Measurements from ENCODE around the gene PIK3CA. TPM values are rescaled to one million over a fixed set of nuclear protein-coding genes. Genes with fewer than 3 reads are reported as not detected.
"Not testable (repeated sequence)": the region's sequence is repeated elsewhere in the genome, so short reads cannot be mapped to it uniquely, and the experiment has no call there.

The PIK3CA gene
- total RNA-seq, 1 donor from 2014 or later, result 20.3 TPM

DNA sequence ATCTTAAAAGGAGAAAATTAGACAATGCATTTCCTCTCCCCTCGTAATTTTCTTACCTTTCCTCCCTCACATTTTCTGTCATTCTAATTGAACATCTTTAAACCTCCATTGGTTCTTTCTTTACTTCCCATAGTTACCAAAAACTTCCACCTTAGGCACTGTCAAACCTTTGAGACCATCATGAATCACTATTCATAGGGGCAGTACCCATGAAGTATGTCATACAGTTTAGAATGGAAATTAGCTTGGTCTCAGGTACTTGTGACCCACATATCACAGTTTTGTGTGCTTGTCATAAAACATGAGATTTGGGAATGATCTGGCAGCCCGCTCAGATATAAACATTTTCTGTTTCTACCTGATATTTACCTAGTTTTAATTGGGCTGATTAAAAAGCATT, 52.6 kb downstream of the PIK3CA start:
- no peak for DNase-seq (ENCODE audit: low spot score)

DNA sequence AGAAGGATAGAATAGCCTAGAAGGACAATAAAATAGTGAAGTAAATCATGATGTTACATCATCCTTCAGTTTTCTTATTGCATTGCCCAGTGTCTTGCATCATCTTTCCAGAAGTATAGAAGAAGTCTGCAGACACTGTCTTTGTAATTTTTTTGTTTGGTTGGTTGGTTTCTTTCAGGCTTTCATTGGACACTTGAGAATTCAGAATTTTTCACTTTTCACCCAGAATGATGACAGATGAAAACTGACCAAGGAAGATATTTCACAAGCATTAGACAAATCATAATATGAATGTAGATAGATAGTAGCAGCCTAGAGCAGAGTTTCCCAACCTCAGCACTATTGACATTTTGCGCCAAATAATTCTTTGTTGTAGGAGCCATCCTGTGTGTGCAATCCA, 67.4 kb downstream of the PIK3CA start:
- DNase-seq (ENCODE audit: low spot score), result not testable (repeated sequence)

DNA sequence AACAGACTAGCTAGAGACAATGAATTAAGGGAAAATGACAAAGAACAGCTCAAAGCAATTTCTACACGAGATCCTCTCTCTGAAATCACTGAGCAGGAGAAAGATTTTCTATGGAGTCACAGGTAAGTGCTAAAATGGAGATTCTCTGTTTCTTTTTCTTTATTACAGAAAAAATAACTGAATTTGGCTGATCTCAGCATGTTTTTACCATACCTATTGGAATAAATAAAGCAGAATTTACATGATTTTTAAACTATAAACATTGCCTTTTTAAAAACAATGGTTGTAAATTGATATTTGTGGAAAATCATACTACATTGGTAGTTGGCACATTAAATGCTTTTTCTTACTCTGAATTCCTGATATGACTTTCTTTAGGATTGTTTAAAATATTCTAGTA, 70.1 kb downstream of the PIK3CA start:
- not testable (repeated sequence) for DNase-seq (ENCODE audit: low spot score)

DNA sequence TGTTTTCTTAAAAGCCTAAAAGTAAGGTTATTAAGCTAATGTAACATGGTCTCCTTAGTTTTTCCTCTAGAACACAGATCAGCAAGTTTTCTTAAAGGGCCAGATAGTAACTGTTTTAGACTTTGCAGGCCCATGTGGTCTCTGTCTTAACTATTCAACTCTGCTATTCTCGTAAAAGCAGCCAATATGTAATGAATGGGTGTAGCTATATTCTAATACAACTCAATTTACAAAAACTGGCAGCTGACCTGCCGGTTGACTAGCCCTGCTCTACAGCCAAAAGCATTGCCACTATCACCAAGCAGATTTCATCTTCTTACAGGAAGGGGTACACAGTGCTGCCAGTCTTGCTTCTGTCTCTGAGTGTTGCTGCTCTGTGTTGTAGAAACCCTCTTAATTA, 75.4 kb downstream of the PIK3CA start:
- no peak for DNase-seq (ENCODE audit: low spot score)

DNA sequence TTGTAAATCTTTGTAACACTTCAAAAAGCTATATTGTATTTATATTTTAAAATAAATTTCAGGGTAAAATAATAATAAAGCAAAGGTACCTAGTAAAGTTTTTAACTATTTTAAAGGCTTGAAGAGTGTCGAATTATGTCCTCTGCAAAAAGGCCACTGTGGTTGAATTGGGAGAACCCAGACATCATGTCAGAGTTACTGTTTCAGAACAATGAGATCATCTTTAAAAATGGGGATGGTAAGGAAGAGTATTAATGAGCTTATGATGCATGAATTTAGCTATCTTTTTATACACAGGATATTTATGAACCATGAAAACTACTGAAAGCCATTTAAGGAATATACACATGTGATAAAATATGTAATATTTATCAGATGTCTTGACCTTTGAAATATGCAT, 76.4 kb downstream of the PIK3CA start:
- DNase-seq (ENCODE audit: low spot score), result no peak

DNA sequence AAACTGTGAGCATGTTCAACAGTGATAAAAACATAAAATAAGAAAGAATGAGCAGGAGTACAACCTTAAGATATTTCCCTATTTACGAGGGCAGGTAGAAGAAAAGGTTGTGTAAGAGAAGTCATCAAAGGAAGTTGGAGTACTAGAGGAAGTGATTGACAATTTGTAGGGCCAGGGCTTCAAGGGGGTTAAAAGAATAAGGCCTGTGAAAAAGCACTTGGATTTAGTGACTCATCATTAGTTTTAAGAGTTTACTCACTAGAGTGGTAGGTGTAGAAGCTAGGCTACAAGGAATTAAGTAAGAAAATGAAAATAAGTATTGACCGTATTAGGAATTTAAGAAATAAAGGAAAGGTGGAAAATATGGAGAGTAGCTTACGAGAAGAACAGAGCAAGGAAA, 79.2 kb downstream of the PIK3CA start:
- no peak for DNase-seq (ENCODE audit: low spot score)

DNA sequence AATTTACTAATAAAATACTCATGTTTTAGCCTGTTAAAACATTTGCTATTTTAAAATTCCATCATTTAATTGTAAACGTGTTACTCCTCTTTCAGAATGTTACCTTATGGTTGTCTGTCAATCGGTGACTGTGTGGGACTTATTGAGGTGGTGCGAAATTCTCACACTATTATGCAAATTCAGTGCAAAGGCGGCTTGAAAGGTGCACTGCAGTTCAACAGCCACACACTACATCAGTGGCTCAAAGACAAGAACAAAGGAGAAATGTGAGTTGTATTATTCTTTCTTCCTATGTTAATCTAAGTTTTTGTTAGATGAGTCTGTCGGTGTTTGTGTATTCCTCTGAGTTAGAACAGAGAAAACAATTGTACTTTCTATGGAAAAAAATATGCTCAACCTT, 81.0 kb downstream of the PIK3CA start:
- no peak for DNase-seq (ENCODE audit: low spot score)

DNA sequence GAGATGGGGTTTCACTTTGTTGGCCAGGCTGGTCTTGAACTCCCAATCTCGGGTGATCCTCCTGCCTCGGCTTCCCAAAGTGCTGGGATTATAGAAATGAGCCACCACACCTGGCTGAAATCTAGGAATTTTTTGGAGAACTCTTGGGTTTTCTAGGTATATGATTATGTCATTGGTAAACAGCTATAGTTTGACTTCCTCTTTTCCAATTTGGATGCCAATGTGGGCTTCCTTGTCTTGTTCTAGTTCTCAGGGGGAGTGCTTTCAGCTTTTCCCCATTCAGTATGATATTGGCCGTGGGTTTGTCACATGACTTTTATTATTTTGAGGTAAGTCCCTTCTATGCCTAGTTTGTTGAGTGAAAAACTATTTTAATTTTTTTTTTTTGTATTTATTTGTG, 84.9 kb downstream of the PIK3CA start:
- no peak for DNase-seq (ENCODE audit: low spot score)

DNA sequence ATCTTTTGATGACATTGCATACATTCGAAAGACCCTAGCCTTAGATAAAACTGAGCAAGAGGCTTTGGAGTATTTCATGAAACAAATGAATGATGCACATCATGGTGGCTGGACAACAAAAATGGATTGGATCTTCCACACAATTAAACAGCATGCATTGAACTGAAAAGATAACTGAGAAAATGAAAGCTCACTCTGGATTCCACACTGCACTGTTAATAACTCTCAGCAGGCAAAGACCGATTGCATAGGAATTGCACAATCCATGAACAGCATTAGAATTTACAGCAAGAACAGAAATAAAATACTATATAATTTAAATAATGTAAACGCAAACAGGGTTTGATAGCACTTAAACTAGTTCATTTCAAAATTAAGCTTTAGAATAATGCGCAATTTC, 86.0 kb downstream of the PIK3CA start:
- DNase-seq (ENCODE audit: low spot score), result no peak

DNA sequence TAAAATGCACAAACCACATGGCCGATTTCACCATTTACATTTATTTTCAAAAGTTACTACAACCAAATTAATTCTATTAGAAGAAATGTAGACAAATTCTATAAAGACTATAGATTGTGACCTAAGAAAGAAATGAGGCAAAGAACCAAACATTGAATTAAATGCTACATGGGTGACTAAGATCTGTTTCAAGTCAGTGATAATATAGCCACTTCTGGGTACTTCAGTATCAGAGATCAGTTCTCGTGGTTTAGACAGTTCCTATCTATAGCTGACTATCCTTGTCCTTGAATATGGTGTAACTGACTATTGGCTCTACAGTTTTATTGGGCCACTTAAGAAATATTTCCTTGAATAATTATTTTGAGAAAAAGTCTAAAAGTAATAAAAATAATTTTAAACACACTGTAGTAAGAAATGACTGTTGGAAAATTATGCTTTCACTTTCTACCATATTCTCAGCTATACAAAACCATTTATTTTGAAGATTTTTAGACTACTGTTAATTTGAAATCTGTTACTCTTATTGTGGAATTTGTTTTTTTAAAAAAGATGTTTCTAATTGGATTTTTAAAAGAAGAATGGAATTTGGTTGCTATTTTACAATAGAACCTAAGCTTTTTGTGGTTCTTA, 88.6 kb downstream of the PIK3CA start:
- DNase-seq (ENCODE audit: low spot score), result no peak

DNA sequence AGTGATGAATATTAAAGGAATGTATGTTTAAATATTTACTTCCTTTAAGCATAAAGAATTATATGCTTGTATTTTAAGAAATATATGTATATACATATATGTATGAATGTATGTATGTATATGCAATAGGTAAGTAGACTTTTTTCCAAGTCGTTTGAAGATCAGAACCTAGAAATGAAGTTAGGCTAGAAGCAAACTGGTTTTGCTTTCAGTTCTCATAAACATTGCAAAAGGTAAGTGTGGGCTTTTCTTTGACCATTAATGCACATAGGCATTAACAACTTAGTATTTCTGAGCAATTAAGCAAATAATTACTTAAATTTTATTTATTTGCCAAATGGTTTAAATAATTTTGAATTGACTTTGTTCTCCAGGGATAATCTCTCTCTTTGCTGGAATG, 92.1 kb downstream of the PIK3CA start:
- DNase-seq (ENCODE audit: low spot score), result not testable (repeated sequence)

DNA sequence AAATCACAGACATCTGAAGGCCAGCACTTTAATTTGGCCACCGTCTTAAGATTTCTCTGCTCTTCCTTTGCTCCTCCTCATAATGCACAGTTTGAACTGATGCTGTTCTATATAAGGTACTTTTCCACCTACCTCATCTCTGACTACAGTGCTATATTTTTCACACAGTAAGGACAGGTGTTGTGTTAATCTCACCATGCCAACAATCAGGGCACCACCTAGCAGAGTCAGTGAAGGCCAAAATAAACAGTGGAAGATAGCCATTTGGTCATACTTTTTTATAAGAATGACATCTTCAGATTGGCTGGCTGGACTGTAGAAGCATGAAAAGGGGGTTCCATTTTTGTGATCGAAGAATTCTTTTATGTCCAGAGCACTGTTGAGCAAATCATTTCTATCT, 94.7 kb downstream of the PIK3CA start:
- not testable (repeated sequence) for DNase-seq (ENCODE audit: low spot score)

DNA sequence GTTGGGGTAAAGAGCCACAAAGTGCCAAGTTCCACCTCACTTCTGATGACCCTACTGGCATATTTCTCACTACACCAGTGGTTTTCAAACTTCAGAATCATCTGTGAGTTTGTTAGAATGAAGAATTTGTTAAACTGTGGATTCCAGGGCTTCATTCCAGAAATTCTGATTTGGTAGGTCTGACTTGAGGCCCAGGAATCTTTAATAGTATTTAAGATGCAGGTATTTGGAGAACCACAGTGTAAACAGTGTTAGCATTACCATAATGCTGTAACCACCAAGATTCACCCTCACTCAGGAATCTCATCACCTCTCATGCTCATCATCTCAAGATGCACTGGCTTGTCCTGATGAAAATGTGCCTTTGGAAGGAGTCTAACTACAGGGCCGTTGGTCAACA, 96.7 kb downstream of the PIK3CA start:
- DNase-seq (ENCODE audit: low spot score), result no peak

DNA sequence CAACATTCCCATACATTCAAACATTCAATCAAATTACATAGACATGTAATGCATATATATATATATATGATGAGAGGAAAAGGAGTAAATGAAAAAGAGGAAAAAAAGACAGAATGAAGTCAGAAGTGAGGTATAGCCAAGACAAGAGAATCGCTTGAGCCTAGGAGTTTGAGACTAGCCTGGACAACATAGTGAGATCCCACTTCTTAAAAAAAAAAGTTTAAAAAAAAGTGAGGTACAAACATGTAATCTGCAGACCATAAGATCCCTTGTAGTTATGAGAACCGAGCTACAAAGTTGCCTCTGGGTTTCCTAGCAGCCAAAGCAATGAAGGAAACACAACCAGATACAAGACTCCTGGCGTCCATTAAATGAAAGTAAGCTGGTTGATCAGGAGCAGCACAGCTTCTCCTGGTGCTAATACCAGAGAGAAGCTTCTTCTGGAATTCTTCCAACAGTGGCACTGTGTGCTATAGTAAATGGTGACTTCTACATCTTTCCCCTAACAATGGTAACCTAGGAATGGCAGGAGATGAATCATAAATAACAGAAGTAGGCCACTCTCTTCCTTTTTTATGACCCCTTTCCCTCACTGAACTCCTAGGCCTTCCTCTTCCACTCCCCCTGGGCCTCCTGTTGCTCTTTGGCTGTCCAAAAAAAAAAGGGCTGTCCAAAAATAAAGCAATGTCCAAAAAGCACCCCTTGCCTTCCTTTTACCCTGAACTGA, 99.3 kb downstream of the PIK3CA start:
- no peak for DNase-seq (ENCODE audit: low spot score)

DNA sequence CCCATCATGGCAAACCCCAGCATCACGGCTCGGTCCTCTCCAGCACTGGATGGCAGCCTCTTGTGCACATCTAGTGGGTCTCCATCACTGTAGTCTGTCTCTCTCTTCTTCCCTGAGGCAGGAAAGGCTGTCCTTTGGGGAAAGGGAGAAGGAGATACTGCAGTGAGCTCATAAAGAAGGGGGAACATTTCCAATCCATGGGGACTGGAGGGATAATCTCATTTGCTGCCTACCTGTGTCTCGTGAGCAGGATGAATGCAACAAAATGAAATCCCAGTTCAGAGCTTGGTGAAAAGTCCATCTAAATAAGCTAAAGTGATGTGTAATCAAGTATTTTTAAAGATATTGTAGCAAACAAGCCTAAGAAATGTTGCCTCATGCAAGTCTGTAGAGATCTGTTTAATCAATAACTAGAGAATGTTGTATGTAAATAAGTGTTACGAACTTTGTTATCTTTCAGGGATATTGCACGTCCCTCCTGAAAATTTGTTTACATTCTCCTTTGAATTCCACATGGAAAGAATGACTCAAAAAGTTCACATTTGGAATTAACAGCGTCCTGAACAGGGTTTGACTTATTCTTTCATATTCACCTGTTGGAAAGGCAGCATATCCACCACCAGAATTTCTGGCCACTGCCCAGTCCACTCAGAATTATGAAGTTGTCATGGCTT, 102.8 kb downstream of the PIK3CA start, which contains the start of gene KCNMB3:
Gene KCNMB3, minus strand, starts transcription at position 312 of the 674 bp plus-strand sequence. Its CDS starts 124 bp downstream, at position 188.
- no peak for DNase-seq (ENCODE audit: low spot score)

DNA sequence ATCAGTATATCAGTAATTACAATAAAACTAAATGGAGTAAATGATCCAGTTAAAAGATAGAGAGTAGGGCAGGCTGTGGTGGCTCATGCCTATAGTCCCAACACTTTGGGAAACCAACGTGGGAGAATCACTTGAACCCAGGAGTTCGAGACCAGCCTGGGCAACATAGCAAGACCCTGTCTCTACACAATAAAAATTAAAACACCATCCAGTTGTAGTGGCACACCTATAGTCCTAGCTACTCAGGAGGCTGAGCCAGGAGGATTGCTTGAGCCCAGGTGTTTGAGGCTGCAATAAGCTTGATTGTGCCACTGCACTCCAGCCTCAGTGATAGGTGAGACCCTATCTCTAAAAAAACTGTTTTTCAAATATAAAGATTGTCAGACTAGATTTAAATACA, 108.7 kb downstream of the PIK3CA start:
- no peak for DNase-seq (ENCODE audit: low spot score)

DNA sequence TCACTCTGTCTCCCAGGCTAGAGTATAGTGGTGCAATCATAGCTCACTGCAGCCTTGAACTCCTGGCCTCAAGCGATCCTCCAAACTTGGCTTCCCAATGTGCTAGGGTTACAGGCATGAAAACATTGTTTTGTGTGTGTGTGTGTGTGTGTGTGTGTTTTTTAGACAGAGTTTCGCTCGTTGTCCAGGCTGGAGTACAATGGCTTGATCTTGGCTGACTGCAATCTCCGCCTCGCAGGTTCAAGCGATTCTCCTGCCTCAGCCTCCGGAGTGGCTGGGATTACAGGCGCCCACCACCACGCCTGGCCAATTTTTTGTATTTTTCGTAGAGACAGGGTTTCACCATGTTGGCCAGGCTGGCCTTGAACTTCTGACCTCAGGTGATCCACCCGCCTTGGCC, 109.6 kb downstream of the PIK3CA start:
- not testable (repeated sequence) for DNase-seq (ENCODE audit: low spot score)

DNA sequence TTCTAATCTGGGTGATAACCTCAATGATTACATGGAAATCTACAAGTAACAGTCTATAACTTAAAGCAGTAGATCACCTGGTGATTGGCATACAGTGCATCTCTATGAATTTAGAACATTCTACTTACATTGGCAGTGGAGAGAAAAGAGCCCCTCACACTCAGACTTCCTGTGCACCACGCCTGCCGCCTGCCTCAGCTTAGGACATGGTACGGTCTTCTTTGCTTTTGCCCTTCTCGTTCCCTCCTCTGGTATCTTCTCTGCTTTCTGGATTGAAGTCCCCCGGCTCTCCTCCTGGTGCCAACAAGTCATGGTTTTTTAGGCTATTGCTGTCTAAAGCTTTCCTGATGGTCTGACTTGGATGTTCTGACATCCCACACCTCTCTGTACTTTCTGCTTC, 110.7 kb downstream of the PIK3CA start:
- DNase-seq (ENCODE audit: low spot score), result no peak

DNA sequence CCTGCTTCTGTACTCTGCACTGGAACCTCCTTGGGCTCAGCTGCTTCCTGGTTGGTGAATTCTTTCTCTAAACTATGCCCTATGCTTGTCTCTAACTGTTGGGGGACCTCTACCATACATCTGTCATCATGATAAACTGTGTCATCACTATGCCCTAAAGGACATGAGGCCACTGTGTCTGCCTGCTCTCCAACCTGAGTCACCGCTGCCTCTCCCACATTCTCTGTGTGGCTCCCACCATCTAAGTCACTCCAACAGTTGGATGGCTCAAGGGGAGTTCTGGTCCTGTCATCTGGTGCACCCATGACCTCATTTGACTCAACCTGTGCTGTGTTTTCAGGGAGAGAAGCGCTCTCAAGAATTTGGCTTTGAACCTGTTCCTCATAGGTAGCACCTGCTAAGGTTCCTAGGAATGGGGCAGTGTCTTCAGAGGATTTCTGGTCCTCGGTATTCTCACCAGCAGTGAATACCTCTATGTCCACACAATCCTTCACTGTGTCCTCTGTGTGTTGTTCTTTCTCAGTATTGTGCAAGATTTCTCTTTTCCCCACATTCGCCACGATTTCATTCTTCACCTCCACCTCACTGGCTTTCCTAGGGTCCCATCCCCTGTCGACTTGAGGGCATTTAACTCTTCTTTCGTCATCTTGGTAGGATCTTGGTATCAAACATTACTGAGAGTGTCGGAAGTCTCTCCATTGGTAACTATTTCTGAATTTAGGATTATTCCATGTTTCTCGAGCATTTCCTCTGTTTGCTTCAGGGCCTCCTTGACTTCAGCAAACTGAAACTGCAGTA, 112.0 kb downstream of the PIK3CA start:
- DNase-seq (ENCODE audit: low spot score), result not testable (repeated sequence)

DNA sequence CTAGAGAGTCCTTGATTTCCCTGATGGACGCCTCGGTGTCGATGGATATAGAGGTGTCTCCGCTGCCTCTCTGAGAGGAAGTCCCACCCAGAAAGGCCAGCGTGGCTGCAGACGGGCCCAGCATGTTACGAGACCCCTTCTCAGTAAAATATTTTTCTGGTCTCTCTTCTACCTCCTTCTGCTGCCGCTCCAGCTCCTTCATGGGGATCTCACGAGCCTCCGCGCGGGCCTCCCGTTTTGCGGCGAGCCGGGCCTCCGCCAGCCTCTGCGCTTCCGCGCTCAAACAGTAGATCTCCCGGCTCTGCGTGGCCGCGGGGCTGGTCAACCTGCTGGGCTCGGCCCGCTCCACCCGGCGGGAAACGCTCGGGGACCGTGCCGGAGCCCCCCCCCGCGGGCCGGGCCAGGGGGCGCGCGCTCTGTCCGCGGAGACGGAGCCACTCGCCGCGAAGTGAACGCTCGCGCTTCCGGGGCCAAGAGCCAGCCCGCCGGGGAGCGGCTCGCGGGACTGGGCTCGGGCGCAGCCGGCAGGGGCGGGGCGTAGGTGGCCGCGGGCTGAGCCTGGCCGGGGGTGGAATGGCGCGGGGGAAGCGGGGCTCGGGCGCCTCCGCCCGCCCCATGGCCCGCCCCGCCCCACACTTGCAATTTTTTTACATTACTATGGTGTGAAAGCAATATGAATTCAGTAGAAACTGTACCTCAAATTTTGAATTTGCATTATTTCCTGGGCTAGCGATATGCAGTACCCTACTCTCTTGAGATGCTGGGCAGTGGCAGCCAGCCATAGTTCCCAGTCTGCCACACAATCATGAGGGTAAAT, 113.0 kb downstream of the PIK3CA start:
- DNase-seq (ENCODE audit: low spot score), result peak; percentile 72

DNA sequence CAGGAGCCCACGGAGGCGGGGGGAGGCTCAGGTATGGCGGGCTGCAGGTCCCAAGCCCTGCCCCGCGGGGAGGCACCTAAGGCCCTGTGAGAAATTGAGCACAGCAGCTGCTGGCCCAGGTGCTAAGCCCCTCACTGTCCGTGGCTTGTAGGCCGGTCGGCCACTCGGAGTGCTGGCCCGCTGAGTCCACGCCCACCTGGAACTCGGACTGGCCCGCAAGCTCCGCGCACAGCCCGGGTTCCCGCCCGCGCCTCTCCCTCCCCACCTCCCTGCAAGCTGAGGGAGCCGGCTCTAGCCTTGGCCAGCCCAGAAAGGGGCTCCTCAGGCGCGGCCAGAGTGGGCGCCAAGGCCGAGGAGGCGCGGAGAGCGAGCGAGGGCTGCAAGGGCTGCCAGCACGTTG, 115.0 kb downstream of the PIK3CA start:
- DNase-seq (ENCODE audit: low spot score), result no peak

Measured in mucosa of gallbladder (tissue), 1 donor.